ENCODE results near the gene KERA. TPM values are rescaled to one million over a fixed set of nuclear protein-coding genes. Genes with fewer than 3 reads are reported as not detected.

KERA gene
- total RNA-seq, 1 experiment from 2014 or later: not detected

DNA sequence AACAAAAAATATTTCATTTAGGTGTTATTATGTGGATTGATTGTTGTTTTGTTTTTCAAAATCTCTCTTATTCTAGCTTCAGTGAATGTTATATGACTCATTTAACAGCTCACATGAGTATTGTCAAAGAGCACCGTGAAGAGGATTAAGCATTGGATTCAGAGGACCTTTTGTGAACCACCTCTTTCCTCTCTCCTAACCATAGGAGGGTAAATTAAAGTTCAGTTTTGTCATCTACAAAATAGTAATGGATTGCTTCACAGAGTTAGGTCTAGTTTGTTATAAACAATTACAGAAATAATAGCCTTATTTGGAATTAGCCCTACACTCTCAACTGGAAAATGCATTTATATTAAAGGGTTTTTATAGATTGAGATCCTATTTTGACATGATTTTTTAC, 962 bp upstream of the KERA start:
- POLR2A ChIA-PET (ENCODE audit: unreplicated experiment): no interaction called here
- TF ChIP-seq EZH2 (IDR thresholded peaks at IDR 0.05; ENCODE audit: low read depth): no peak
- TF ChIP-seq, protein P1, sequence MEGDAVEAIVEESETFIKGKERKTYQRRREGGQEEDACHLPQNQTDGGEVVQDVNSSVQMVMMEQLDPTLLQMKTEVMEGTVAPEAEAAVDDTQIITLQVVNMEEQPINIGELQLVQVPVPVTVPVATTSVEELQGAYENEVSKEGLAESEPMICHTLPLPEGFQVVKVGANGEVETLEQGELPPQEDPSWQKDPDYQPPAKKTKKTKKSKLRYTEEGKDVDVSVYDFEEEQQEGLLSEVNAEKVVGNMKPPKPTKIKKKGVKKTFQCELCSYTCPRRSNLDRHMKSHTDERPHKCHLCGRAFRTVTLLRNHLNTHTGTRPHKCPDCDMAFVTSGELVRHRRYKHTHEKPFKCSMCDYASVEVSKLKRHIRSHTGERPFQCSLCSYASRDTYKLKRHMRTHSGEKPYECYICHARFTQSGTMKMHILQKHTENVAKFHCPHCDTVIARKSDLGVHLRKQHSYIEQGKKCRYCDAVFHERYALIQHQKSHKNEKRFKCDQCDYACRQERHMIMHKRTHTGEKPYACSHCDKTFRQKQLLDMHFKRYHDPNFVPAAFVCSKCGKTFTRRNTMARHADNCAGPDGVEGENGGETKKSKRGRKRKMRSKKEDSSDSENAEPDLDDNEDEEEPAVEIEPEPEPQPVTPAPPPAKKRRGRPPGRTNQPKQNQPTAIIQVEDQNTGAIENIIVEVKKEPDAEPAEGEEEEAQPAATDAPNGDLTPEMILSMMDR (conservative IDR thresholded peaks at IDR 0.05): no peak
- Histone ChIP-seq H3K4me2 (no peak overlapping the region), H3K36me3 (ENCODE audit: low read depth) (no peaks in the 10 kb centered on the region), H3K79me2 (ENCODE audit: low read depth) (no peaks in the 10 kb centered on the region), H3K27ac (no peak overlapping the region), H2AFZ (no peak overlapping the region), H3K27me3 (ENCODE audit: insufficient read depth, low read depth) (no peaks in the 10 kb centered on the region), H3F3A (ENCODE audit: insufficient read depth, low read depth) (no peaks in the 10 kb centered on the region), H3K4me1 (replicated peaks; ENCODE audit: insufficient read depth) (no peaks in the 10 kb centered on the region), H4K20me1 (ENCODE audit: insufficient read depth) (no peaks in the 10 kb centered on the region), H3K9me3 (ENCODE audit: insufficient read depth, low read depth) (no peaks in the 10 kb centered on the region; the same call in 1 of the 2 replicates), H3K9me2 (ENCODE audit: insufficient read depth) (no peaks in the 10 kb centered on the region), H3K4me3 (no peak overlapping the region)
- CTCF ChIA-PET: no interaction called here
- intact Hi-C loops (cut with micrococcal nuclease; ENCODE audit: unreplicated experiment): no loop called here
- no TSS peak for BruUV-seq (replicated peaks)
- DNase-seq: no peak

DNA sequence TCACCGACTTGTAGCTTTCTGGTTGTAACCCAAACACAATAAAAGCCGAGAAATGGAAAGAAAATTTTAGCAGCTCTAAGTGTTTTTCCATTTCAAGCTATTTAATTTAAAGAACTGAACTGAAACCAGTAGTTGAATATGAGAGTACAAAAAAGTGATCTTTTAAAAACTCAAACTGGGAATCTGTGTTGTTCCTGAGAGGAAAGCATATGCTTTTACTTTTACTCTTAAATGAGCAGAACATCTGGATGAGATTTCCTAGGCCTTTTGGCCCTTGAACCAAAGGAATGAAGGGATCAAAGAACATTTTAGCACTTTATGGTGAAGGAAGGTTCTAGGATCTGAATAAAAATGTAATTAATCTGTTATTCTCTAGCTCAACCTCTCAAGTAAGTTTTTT, 1.3 kb downstream of the KERA start:
- intact Hi-C loops (cut with micrococcal nuclease; ENCODE audit: unreplicated experiment): no loop called here
- TF ChIP-seq, protein P1 (conservative IDR thresholded peaks at IDR 0.05): no peak
- no peak for DNase-seq
- ChIA-PET CTCF (no interaction called here), POLR2A (ENCODE audit: unreplicated experiment) (no interaction called here)
- Histone ChIP-seq H3K79me2 (ENCODE audit: low read depth) (no peaks in the 10 kb centered on the region), H3K4me3 (no peak overlapping the region), H3K27me3 (ENCODE audit: insufficient read depth, low read depth) (no peaks in the 10 kb centered on the region), H4K20me1 (ENCODE audit: insufficient read depth) (no peaks in the 10 kb centered on the region), H3K4me2 (no peak overlapping the region), H3K36me3 (ENCODE audit: low read depth) (no peaks in the 10 kb centered on the region), H3F3A (ENCODE audit: insufficient read depth, low read depth) (no peaks in the 10 kb centered on the region), H3K9me3 (ENCODE audit: insufficient read depth, low read depth) (no peaks in the 10 kb centered on the region; the same call in 1 of the 2 replicates), H3K4me1 (replicated peaks; ENCODE audit: insufficient read depth) (no peaks in the 10 kb centered on the region), H2AFZ (no peak overlapping the region), H3K27ac (no peak overlapping the region), H3K9me2 (ENCODE audit: insufficient read depth) (no peaks in the 10 kb centered on the region)
- no TSS peak for BruUV-seq (replicated peaks)

DNA sequence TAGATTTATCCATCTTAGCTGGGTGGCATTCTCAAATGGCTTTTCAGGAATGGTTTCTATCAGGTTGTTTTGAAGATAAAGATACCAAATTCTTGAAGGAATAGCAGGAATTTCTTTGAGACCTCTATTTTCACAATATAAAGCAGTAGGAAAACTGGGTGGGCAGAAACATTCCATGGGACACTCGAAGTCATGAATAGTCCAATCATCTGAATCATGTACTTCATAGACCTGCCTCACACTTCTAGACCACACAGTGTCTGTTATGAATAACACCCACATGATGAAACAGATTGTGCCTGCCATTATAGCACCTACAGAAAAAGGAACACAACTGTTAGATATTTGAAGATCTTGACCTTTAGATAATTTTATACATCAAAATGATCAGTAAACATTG, 1.8 kb downstream of the KERA start:
- Histone ChIP-seq H3K79me2 (ENCODE audit: low read depth) (no peaks in the 10 kb centered on the region), H3K36me3 (ENCODE audit: low read depth) (no peaks in the 10 kb centered on the region), H3K4me3 (no peak overlapping the region), H3K4me2 (no peak overlapping the region), H3K9me3 (ENCODE audit: insufficient read depth, low read depth) (no peaks in the 10 kb centered on the region; the same call in 1 of the 2 replicates), H2AFZ (no peak overlapping the region), H4K20me1 (ENCODE audit: insufficient read depth) (no peaks in the 10 kb centered on the region), H3F3A (ENCODE audit: insufficient read depth, low read depth) (no peaks in the 10 kb centered on the region), H3K27me3 (ENCODE audit: insufficient read depth, low read depth) (no peaks in the 10 kb centered on the region), H3K27ac (no peak overlapping the region), H3K9me2 (ENCODE audit: insufficient read depth) (no peaks in the 10 kb centered on the region), H3K4me1 (replicated peaks; ENCODE audit: insufficient read depth) (no peaks in the 10 kb centered on the region)
- no peak for DNase-seq
- TF ChIP-seq EZH2 (IDR thresholded peaks at IDR 0.05; ENCODE audit: low read depth): no peak
- TF ChIP-seq, protein P1 (conservative IDR thresholded peaks at IDR 0.05): no peak
- POLR2A ChIA-PET (ENCODE audit: unreplicated experiment): no interaction called here
- BruUV-seq (replicated peaks): no TSS peak
- intact Hi-C loops (cut with micrococcal nuclease; ENCODE audit: unreplicated experiment): no loop called here
- CTCF ChIA-PET: no interaction called here
